Adrenal gland (tissue), 5 donors: ENCODE measurements around the gene DNAH2.

Experiments
- CTCF ChIP-seq, 6 experiments: fragments of 450-650 bp in 4 of 6; fragments of 200-600 bp in 2 of 6; sonication (generic) in 1 of 6; IDR thresholded peaks; 1 replicate in 5 of 6; 2 replicates in 1 of 6; pipeline versions ENCODE4 v1.5.1 to v1.8.0; 2016 to 2021; ENCODE audit warnings: antibody characterized with exemption in 6 of 6, mild to moderate bottlenecking in 2 of 6, moderate library complexity in 1 of 6
- POLR2A ChIP-seq, 2 donors: fragments of 450-650 bp; IDR thresholded peaks; one replicate each; pipeline ENCODE4 v1.6.1; 2017; ENCODE audit warnings: antibody characterized with exemption in 2 of 2, mild to moderate bottlenecking in 2 of 2, moderate library complexity in 1 of 2
- donor health status: DM: no; HTN: no; CAD: no.

GRCh38 chr17:7854851-7855659 is 137.5 kb downstream of the DNAH2 start, which contains the start of gene TMEM88:
- TF ChIP-seq CTCF (IDR thresholded peaks at IDR 0.05): no peak
- TF ChIP-seq POLR2A (IDR thresholded peaks at IDR 0.05): peak in 1 of 2 donors; percentile 16
